Measurements from ENCODE around the gene NPDC1. TPM values are rescaled to one million over a fixed set of nuclear protein-coding genes. Genes with fewer than 3 reads are reported as not detected.

Gene NPDC1
- total RNA-seq, 1 donor from 2014 or later, result 62.0 TPM

GRCh38 chr9:136997830-136998234 is 48.1 kb downstream of the NPDC1 start:
- H3K4me1 Mint-ChIP-seq (ENCODE audit: low read depth), result peaks cover 1% of the 10 kb centered on the region
- H3K4me3 Mint-ChIP-seq (ENCODE audit: low read depth), result no peak overlapping the region
- no peak for DNase-seq (ENCODE audit: low spot score, unreplicated experiment)
- no peaks in the 10 kb centered on the region for H3K9me3 Mint-ChIP-seq (ENCODE audit: low read depth)
- no peaks in the 10 kb centered on the region for H3K27me3 Mint-ChIP-seq
- no peaks in the 10 kb centered on the region for H3K36me3 Mint-ChIP-seq (ENCODE audit: insufficient read depth)
- H3K27ac Mint-ChIP-seq, result no peak overlapping the region
- TF ChIP-seq CTCF (IDR thresholded peaks at IDR 0.05; ENCODE audit: unreplicated experiment), result no peak

GRCh38 chr9:136997371-136997770 is 48.6 kb downstream of the NPDC1 start:
- no peak for TF ChIP-seq CTCF (IDR thresholded peaks at IDR 0.05; ENCODE audit: unreplicated experiment)
- Mint-ChIP-seq H3K9me3 (ENCODE audit: low read depth) (no peaks in the 10 kb centered on the region), H3K4me3 (ENCODE audit: low read depth) (no peak overlapping the region), H3K27ac (no peak overlapping the region), H3K36me3 (ENCODE audit: insufficient read depth) (no peaks in the 10 kb centered on the region), H3K27me3 (no peaks in the 10 kb centered on the region), H3K4me1 (ENCODE audit: low read depth) (peaks cover 1% of the 10 kb centered on the region)
- no peak for DNase-seq (ENCODE audit: low spot score, unreplicated experiment)

- no peak for DNase-seq (ENCODE audit: low spot score, unreplicated experiment)
- peak within 1 kb of the TSS; percentile 50 for H3K4me3 Mint-ChIP-seq (ENCODE audit: low read depth)
These were observed 49.4 kb downstream of the NPDC1 start, which contains the start of gene CLIC3 for GRCh38 chr9:136996361-136997292. TSS of gene CLIC3 (minus strand) at chr9:136996568. CDS start at chr9:136996543, 25 bp downstream.

GRCh38 chr9:136995772-136996311 is 50.1 kb downstream of the NPDC1 start:
- peaks cover 1% of the 10 kb centered on the region for H3K4me1 Mint-ChIP-seq (ENCODE audit: low read depth)
- no peak overlapping the region for H3K27ac Mint-ChIP-seq

More at GRCh38 chr9:136996361-136997292, 49.4 kb downstream of the NPDC1 start, which contains the start of gene CLIC3:
- Mint-ChIP-seq H3K27ac (no peak within 1 kb of the TSS), H3K36me3 (ENCODE audit: insufficient read depth) (no peaks in the 10 kb centered on the region), H3K4me1 (ENCODE audit: low read depth) (peaks cover 1% of the 10 kb centered on the region), H3K27me3 (no peaks in the 10 kb centered on the region), H3K9me3 (ENCODE audit: low read depth) (no peaks in the 10 kb centered on the region)
- TF ChIP-seq CTCF (IDR thresholded peaks at IDR 0.05; ENCODE audit: unreplicated experiment), result no peak

More at GRCh38 chr9:136995772-136996311, 50.1 kb downstream of the NPDC1 start:
- DNase-seq (ENCODE audit: low spot score, unreplicated experiment), result no peak
- TF ChIP-seq CTCF (IDR thresholded peaks at IDR 0.05; ENCODE audit: unreplicated experiment), result no peak
- Mint-ChIP-seq H3K27me3 (no peaks in the 10 kb centered on the region), H3K9me3 (ENCODE audit: low read depth) (no peaks in the 10 kb centered on the region), H3K36me3 (ENCODE audit: insufficient read depth) (no peaks in the 10 kb centered on the region), H3K4me3 (ENCODE audit: low read depth) (no peak overlapping the region)
